ENCODE measurements around the gene TYRO3.

- no peak for TF ChIP-seq EP300 (IDR thresholded peaks at IDR 0.05)
- TF ChIP-seq CTCF (IDR thresholded peaks at IDR 0.05): no peak
- TF ChIP-seq POLR2AphosphoS5 (IDR thresholded peaks at IDR 0.05): no peak
Measured at GRCh38 chr15:41609123-41609522, 50.1 kb downstream of the TYRO3 start.

Data from esophagus muscularis mucosa (tissue), 4 donors.